ENCODE measurements around the gene NCMAP.
"Not testable (repeated sequence)": the region's sequence is repeated elsewhere in the genome, so short reads cannot be mapped to it uniquely, and the experiment has no call there.

Gene NCMAP, protein sequence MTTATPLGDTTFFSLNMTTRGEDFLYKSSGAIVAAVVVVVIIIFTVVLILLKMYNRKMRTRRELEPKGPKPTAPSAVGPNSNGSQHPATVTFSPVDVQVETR

GRCh38 chr1:24555591-24556413 lies at the start of gene NCMAP:
TSS of gene NCMAP (plus strand) at chr1:24556087. CDS start at chr1:24595431, 39,344 bp downstream.
- DNase-seq = no peak

- DNase-seq = no peak
These were observed 49.1 kb upstream of the NCMAP start for GRCh38 chr1:24506691-24507381.

- DNase-seq = no peak
These were observed 48.5 kb upstream of the NCMAP start for GRCh38 chr1:24507405-24507804.

GRCh38 chr1:24508911-24509310 lies 47.0 kb upstream of the NCMAP start:
- no peak for DNase-seq

- no peak for DNase-seq
These were observed 42.2 kb upstream of the NCMAP start for GRCh38 chr1:24513706-24514105.

GRCh38 chr1:24514946-24515345 lies 40.9 kb upstream of the NCMAP start:
- DNase-seq = no peak

DNA sequence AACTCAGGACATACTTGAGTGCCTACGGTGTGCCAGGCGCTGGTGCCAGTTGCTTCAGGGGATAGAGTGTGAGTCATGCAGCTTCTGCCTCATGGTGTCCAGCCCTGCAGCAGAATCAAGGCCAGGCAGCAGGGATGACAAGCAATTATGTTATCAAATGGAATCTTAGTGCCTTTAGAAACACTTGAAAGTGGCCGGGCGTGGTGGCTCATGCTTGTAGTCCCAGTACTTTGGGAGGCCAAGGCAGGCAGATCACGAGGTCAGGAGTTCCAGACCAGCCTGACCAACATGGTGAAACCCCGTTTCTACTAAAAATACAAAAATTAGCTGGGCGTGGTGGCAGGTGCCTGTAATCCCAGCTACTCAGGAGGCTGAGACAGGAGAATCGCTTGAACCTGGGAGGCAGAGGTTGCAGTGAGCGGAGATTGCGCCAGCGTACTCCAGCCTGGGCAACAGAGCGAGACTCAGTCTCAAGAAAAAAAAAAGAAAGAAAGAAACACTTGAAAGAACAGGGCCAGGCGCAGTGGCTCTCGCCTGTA lies 40.1 kb upstream of the NCMAP start:
- peak; percentile 85 for DNase-seq

DNA sequence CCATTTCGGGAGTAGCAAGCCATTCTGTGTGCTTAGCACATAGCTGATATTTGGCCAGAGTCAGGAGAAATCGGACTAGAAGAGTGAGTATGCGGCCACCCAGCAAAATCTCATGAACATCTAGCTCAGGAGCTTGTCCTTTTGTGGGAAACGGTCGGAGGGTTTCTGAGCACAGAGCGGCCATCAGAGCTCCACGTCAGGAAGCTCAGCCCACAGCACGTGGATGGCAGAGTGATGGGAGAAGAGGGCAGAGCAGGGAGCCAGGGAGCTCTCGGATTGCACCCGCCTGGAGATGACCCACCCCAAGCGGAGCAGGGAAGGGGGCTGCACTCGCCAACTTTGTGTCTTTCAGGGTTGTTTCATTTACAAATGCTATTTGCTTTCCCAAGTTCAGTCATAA lies 39.4 kb upstream of the NCMAP start:
- DNase-seq = no peak

DNA sequence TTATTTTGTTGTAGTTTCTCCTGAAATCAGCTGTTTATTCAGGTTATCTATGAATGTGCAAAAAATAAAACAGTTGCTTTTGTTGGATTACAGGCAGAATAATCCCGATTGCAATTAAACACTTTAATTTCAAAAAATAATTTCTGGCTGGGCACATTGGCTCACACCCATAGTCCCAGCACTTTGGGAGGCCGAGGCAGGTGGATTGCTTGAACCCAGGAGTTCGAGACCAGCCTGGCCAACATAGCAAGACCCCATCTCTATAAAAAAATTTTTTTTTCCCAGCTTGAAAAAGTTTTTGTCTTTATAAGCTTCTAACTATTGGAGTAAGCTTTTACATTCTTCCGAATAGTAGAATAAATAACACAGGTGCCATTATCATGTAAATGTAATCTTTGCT lies 38.0 kb upstream of the NCMAP start:
- DNase-seq = no peak

- not testable (repeated sequence) for DNase-seq
These were observed 35.6 kb upstream of the NCMAP start for GRCh38 chr1:24520282-24520681.

DNA sequence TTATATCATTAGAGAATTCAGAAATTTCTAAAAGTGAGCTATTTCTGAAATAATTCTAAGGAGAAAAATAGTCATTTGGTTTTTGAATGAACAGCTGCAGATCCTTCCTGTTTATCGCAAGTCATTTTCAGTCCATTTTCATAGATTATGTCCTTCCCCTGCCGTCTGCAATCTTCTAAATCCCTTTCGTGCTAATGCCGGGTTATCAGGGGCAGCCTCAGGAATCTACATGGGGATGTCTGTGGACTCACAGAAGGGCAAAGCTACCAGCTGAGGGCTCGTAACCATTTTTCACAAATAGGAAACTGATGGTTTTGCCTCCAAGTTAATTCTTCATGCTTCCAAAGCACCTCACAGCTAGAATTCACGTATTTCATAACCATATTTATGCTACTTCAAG lies 30.3 kb upstream of the NCMAP start:
- DNase-seq = no peak

- no peak for DNase-seq
These were observed 29.8 kb upstream of the NCMAP start for GRCh38 chr1:24526045-24526444.

DNA sequence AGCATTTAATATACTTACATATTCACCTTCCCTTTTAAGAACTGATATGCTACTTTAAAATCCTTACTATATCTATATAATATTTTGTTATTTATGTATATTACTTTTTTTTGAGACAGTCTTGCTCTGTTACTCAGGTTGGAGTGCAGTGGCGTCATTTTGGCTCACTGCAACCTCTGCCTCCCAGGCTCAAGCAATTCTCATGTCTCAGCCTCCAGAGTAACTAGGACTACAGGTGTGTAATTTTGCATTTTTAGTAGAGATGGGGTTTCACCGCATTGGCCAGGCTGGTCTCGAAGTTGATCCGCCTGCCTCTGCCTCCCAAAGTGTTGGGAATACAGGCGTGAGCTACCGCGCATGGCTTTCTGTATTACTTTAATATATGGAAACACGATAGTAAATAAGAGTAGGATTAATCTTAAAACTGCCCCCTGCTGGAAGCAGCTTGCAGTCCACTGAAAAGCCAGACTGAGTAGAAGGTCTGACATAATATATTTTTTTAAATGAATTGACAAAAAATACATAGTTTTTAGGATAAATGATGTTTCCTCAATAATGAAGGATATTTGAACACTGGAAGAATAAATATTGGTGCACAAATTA lies 28.8 kb upstream of the NCMAP start:
- DNase-seq = peak; percentile 18

GRCh38 chr1:24528744-24529143 lies 27.1 kb upstream of the NCMAP start:
- no peak for DNase-seq

GRCh38 chr1:24529292-24529691 lies 26.6 kb upstream of the NCMAP start:
- not testable (repeated sequence) for DNase-seq

DNA sequence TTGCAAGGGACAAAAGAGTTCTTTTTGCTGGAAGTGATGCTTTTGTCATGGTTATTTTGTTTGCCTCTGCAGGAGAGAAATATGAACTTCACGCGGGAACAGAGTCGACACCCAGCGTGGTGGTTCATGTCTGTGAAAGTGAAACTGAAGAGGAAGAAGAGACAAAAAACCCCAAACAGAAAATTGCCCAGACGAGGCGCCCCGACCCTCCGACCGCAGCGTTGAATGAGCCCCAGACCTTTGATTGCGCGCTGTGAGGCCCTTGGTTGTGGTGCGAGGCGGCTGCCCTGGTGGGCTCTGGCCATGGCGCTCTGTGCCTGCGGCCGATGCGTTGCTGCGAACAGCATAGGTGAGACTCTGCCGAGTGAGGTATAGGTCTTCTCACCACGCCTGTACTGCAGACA lies 20.9 kb upstream of the NCMAP start:
- DNase-seq = no peak

DNA sequence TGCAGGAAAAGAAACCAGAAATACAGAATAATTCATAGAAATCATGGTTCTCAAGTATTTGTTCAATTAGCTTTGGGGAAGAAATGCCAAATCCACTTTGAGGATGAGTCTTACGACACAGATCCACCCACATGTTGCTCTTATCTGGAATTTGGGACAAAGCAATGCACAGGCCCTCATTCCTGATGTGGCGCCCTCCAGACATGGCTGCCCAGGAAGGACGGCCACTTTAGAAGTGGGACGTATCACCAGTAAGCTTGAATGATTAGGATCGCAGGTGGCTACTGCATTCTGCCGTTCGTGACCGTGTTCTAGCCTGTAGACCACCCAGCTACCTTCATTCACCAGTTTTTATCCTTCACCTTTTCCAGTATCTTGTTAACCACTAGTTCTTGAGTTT lies 20.1 kb upstream of the NCMAP start:
- DNase-seq = no peak

DNA sequence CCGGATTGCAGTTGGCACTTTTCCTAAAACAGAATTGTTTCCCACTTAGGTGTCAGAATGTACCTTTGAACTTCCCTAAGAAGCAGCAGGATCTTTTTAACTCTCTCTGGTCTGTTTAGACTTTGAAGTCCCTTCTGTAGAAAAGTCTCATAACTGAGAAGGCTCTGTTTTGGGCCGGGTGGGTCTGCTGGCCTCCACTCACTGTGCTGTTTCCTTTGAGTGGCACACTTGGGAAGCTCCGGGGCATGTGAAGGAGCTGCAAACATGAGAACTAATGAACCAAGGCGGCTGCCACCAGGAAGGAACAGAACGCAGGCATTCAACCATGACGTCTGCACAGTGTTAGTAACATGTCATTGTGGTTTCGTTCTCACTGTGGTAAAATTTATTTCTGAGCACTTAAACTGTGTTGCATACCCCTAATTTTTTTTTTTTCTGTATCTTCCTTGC lies 19.5 kb upstream of the NCMAP start:
- peak; percentile 31 for DNase-seq

GRCh38 chr1:24540051-24540905 lies 15.6 kb upstream of the NCMAP start:
- no peak for DNase-seq

DNA sequence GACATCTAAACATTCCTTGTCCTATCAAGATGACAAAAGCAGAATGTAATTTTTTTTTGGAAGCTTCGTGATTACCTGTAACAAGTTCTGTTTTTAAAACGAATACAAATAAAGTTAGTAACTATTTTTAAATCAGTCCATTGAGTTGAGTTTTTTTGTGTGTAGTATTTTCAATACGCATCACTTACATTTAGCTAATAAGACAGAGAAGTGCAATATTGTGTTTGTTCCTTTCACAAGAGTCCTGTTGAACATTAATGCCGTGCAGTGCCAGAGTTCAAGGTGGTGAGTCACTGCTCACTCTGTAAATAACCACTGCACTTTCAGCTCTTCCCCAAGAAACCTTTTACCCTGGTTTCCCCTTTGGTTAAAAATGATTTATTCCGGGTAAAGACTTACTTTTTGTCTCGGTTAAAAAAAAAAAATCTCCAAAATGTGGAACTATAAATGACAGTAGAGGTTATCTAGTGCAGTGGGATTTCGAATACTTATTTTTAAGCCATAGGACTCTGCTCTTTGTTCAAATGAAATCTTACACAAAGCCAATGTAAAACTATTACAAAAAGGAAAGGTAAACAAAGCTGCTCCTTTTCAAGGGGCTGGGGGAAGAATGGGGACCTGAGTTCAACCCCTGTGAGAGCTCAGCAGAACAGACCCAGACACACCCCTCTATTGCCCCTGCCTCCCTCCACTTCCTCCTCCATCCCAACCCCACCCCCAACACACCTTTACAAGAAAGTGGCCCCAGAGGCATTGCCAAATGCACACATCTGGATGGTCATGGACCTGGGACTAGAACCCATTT lies 14.8 kb upstream of the NCMAP start:
- peak; percentile 68 for DNase-seq

DNA sequence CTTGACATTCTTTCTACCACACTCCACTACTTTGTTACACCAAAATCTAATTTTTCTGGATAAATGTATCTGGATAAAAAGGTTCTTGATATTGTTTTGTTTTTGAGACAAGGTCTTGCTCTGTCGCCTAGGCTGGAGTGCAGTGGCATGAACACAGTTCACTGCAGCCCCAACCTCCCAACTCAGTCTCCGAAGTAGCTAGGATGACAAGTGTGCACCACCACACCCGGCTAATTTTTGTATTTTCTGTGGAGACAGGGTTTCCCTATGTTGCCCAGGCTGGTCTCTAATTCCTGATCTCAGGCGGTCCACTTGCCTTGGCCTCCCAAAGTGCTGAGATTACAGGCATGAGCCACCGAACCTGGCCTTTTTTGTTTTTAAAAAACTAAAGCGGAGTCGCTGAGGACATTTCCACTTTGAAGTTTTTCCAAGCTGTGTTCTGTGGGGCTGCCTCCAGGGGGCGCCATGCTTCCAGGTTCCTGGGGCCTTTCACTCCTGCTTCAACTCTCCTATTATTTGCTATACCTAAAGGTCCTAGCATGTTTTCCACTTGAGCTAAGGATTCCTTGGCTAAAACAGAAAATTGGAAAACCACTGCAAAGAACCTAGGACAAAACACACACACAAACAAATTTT lies 14.1 kb upstream of the NCMAP start:
- DNase-seq = no peak

Data from EL (cell line).